C4-2B (cell line): ENCODE data around the gene TNC.

Source experiments
- ZFX ChIP-seq: fragments of 450-650 bp; IDR thresholded peaks from 2 replicates; pipeline ENCODE4 v1.6.1; 2017
- TF ChIP-seq, protein P1 (sequence below): fragments of 450-650 bp; conservative IDR thresholded peaks from 2 replicates; pipeline ENCODE4 v1.5.1; 2017; ENCODE audit warnings: mild to moderate bottlenecking

DNA sequence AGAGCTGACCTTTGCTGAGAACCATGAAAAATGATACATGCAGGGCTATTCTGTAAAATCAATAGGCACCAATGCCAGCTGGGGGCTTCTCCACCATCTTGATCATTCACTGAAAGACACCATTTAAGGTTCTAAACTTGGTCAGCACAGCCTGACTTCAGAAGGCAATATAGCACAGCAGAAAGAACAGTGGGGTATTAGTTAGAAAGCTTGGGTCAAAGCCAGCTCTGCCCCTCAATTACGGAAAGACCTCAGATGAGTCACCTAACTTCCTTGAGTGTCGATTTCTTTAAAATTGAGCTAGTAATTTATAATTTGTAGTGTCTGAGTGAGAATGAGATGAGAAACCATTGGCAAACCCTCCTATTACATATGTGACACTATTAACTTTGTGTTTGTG, 3.4 kb downstream of the TNC start:
- TF ChIP-seq, protein P1, sequence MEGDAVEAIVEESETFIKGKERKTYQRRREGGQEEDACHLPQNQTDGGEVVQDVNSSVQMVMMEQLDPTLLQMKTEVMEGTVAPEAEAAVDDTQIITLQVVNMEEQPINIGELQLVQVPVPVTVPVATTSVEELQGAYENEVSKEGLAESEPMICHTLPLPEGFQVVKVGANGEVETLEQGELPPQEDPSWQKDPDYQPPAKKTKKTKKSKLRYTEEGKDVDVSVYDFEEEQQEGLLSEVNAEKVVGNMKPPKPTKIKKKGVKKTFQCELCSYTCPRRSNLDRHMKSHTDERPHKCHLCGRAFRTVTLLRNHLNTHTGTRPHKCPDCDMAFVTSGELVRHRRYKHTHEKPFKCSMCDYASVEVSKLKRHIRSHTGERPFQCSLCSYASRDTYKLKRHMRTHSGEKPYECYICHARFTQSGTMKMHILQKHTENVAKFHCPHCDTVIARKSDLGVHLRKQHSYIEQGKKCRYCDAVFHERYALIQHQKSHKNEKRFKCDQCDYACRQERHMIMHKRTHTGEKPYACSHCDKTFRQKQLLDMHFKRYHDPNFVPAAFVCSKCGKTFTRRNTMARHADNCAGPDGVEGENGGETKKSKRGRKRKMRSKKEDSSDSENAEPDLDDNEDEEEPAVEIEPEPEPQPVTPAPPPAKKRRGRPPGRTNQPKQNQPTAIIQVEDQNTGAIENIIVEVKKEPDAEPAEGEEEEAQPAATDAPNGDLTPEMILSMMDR = no peak
- no peak for TF ChIP-seq ZFX
